GM21390 (cell line): Measurements from ENCODE around the gene C12orf42.

Experiments
- ATAC-seq: cut with Tn5 transposase; IDR thresholded peaks from one replicate; pipeline ENCODE4 v1.9.1; 2021; ENCODE audit not compliant: unreplicated experiment

The C12orf42 gene

GRCh38 chr12:103273645-103274044 is 222.1 kb downstream of the C12orf42 start:
- ATAC-seq, result no peak

DNA sequence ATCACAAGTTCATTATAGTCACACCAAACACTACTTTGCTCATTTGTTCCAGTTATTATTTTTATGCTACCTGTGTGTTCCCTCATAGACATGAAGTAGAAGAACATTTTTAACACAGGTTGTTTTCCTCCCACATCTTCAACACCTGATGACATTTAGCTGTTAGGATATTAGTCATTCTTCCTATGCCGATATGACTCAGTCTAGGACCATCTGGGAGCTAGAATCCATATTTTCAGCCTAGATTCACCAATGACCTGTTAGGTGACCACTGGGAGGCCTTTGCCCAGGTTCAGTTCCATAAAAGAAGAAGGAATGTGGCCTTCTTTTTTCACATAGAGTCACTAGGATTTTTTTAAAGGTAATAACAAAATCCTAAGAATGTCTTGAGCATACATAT is 222.8 kb downstream of the C12orf42 start:
- ATAC-seq, result no peak

GRCh38 chr12:103269946-103270345 is 225.8 kb downstream of the C12orf42 start:
- no peak for ATAC-seq

DNA sequence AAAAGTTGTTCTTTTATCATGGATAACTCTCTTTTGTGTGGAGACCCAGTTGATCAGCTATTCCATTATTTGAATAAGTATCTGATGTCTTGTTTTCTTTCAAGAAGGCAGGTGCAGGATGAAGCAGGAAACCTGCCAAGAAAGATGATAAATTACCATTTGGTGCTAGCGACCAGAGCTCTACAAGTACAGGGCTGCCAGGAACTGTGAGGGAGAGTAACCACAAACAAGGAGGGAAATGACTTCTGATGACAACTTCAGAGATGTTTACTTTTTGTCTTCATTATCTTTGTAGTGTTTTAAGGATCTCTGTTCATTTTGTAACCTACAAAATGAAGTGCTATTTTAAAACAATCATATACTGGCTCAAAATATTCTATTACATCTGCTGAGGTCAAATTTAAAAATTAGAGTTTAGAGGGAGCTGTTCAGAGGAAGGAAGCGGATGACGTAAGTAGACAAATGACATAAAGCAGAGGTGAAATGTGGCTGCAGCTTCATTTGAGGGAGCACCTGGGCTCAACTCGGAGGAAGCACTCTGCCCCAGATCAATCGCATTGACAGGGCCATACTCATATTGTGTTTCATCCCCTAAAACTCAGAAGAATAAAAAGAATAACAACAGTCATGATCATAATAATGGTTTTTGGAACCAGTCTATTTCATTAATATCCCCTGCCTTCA is 226.8 kb downstream of the C12orf42 start:
- ATAC-seq, result no peak

- no peak for ATAC-seq
Measured at GRCh38 chr12:103257763-103258162, 238.0 kb downstream of the C12orf42 start.
